Suppressor macrophage treated with lipopolysaccharide for 4 hours (primary cell): ENCODE results near the gene HSPG2.
"Not testable (repeated sequence)": the region's sequence is repeated elsewhere in the genome, so short reads cannot be mapped to it uniquely, and the experiment has no call there.

ENCODE experiments used
- DNase-seq: peaks from one replicate; pipeline ENCODE4 v3.0.0-alpha.2; 2020

Gene HSPG2

DNA sequence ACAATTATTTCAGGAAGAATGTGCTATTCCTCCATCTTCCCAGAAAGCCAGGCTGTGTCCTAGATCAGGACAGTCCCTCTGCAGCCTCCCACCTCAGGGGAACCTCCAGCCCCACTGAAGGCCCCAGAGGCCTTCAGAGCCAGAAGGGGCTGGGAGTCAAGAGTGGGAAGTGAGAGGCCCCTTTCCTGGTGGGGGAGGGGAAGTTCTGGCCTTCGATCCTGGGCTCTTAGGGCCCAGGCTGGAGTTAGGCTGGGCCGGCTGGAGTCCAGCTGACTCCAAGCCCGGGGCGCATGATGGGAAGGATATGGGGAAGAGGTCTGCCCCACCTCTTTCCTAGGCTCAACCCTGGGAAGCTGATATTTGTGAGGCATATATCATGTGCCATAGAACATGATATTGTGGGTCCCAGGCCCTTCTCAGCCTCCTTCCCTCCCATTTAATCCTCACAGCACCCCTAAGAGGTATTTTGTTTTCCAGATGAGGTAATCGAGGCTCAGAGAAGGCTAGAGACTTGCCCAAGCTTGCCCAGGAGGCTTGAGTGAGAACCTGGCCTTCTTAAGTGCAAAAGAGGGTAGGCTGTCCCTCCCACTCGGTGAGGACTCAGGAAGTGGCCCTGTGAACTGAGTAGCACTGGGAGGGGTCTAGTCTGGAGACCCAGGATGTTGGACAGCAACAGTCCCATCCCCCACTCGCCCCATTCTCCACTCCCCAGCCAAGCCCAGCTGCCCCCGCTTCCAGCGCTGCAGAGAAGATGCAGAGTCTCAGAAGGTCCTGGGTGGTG lies 18.6 kb upstream of the HSPG2 start:
- DNase-seq = no peak

DNA sequence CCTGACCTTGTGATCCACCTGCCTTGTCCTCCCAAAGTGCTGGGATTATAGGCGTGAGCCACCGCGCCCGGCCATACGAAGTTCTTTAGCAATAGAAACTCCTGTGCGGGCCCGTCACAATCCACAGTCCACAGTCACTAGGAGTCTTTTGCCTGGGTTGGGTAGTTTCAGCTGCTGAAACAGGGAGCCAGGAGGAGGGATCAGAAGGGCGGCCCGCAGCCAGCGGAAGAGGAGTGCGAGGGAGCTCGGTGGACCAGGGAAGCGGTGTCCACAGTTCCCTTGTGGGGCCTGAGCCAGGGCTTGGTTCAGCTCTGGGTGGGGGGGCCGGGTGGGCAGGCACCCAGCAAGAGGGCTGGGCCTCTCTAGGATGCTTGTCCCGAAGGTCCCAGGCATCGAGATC lies 17.9 kb upstream of the HSPG2 start:
- no peak for DNase-seq

DNA sequence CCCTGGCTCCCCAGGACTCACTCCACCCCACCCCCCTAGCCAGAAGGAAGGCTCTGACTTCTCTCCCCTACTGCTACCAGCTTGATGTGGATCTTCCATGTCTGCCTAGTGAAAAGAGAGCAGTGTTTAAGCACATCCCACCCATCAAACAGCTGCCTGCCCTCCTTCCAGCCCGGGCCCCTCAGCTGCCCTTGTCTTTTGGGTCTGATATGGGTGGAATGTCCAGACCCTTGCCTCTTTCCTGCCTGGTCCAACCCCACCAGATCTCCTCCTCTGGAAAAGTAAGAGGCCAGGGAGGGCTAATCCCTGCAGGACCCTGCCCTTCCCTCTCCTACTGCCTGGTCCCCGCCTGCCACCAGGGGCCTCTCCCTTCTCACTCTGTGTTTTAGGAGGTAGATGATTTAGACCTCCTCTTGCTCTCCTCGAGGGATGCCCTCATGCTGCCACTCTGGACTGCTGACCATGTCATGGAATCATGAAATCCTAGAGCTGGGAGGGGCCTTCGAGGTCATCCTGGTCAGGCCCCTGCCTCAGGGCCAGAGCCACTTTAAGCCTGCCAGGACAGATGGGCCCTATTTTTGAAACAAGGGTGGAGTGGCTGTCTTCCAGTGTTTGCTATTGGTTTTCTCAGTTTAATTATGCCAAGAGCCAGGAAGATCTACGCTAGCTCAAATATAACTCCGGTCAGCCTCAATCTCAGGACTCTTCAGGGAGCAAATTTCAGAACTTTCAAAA lies 15.8 kb upstream of the HSPG2 start:
- DNase-seq = no peak

DNA sequence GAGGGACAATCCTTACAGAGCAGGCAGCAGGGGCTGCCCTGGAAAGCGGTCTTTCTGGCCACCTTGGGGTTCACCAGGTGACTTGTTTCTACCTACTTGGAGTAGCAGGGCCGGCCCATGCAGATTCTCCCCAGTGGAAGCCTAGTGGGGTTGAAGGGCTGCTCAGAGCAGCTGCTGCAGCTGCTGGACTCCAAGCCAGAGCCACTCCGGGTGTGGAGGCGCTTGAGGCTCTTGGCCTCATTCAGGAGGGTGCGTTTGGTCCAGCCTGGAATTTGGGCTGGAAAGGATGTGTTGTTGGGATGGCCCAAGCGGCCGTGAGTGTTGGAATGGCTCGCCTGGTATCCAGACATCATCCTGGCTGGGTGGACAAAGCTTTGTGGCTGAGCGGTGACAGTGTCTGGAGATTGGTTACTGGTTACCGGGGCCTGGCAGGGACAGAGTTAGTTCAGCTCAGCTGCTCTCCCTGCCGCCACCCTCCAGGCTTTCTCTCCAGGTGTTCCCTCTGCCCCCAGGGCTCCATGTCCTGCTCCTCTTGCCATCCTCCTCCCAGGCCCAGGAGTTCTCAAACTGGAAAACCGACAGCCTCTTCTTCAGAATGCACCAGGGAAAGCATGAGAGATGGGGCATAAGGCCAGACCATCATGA lies 14.2 kb upstream of the HSPG2 start:
- DNase-seq = no peak

DNA sequence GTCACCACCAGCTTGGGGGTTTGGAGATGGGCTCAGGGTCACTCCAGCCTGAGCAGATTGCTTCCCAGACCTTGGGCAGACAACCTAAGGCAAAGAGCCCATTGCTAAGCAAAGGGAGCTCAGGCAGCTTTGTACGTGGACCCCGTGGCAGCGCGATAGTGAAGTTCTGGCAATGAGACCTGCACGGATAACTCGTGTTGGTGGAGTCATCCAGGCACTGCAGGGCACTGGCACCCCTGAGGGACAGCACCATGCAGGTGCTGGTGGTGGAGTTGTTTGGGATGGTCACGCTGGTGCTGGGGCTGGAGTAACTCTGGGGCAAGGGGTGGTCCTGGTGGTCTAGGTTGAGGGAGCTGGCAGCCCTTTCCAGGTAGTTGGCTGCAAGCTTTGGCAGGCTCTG lies 13.6 kb upstream of the HSPG2 start:
- DNase-seq = no peak

DNA sequence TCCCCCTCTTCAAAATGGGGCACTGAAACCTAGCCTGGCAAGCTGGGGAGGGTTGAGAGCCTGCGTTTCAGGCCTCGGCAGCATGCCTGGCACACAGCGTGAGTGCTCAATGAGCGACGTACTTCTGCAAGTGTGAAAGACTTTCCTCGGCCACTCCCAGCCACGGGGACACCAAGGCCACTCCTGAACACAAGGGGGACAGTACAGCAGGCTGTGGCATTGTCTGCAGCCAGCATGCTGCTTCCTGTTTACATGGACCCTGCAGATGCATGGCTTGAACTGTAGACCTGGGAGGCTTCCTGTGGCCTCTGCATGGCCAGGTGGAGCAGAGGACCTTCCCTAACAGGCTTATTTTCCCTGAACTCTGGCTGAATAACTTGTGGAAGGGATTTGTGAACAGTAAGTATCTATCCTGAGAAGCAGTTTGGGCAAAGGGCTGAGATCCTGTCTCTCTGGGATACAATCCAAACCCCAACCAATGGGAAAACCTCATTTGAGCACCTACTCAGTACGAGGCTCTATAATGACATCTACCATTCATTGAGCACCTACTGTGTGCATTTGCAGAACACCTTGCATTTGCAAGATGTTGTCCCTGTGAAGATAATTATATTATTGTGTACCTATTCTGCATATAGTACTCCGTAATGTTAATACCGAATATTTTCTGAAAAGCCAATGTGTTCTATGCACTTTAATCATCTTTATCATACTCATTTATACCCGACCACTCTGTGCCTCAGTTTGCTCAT lies 9.9 kb upstream of the HSPG2 start:
- no peak for DNase-seq

DNA sequence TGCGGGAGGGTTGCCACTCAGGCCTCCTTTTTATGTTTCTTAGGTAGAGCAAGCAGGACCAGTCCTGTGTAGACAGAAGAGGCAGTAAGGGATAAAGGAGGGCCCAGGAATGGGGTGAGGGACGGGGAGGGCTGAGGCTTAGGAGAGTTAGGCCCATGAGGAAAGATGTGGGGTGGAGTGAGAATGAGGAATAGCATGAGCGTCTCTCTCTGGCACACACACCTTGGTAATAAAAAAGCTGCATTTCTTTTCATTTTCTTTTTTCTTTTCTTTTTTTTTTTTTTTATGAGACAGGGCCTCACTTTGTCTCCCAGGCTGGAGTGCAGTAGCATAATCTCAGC lies 7.6 kb upstream of the HSPG2 start:
- DNase-seq = no peak

DNA sequence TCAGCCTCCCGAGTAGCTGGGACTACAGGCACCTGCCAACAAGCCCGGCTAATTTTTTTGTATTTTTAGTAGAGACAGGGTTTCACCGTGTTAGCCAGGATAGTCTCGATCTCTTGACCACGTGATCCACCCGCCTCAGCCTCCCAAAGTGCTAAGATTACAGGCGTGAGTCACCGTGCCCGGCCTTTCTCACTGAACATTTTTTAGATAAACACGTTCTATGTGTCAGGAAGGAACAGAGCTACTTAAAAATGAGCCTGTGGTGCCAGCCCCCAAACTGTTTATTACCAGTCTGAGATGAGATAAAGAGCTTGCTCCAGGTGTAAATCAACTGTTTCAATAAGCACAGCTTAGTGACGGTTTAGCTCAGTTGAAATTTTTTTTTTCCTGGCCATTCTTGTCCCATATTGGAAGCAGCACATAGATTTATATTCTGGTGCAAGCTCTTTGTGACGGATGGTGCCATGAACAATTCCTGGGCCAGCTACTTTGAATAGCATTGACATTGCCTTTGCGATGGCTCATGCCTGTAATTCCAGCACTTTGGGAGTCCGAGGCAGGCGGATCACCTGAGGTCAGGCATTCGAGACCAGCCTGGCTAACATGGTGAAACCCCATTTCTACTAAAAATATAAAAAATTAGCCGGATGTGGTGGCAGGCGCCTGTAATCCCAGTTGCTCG lies 6.0 kb upstream of the HSPG2 start:
- DNase-seq = not testable (repeated sequence)

DNA sequence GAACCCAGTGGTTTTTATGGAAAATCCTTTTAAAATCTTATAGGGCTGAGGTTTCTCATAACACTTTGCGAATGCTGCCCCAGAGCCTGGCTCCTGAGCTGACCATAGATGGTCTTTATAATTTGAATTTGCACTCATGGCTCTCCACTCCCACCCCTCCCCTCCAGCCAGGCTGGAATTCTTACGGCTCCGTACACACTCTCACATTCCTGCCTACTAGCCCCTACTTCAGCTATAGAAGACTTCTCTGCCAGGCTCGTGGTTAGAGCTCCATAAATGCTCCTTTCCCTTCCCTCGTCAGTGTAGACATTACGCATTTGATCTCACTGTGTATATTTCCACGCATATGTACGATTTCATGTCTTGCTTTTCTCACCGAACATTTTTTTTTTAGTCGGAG lies 5.4 kb upstream of the HSPG2 start:
- no peak for DNase-seq

DNA sequence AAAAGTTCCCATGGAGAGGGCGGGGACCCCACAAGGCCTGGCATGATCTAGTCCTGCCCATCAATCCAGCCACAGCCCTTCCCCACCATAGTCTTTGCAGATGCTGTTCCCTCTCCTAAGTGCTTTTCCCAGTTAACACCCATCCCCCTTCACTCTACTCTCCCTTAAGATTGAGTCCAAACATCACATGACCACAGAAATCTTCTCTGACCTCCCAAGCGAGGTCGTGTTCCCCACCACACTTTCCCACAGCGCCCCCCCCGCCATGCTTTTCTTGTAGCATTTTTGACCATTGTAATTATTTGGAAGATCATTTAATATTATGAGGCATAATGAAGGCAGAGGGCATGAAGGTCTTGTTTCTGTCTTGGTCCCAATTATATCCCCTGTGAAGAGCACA lies 4.3 kb upstream of the HSPG2 start:
- no peak for DNase-seq

DNA sequence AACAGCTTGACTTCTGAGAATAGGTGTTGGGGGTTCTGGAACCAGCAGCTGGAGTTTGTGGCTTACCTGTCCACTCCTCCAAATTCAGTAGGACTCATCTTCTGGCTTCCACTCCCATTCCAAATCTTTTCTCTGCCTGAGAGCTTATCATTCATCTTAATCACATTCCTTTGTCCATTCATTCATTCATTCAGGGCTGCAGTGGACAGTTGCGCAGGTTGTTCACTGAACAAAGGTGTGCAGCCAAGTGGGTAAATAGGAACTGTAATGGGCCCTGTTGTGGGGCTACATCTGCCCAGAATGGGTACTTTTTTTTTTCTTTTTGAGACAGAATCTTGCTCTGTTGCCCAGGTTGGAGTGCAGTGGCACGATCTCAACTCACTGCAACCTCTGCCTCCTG lies 3.4 kb upstream of the HSPG2 start:
- no peak for DNase-seq

DNA sequence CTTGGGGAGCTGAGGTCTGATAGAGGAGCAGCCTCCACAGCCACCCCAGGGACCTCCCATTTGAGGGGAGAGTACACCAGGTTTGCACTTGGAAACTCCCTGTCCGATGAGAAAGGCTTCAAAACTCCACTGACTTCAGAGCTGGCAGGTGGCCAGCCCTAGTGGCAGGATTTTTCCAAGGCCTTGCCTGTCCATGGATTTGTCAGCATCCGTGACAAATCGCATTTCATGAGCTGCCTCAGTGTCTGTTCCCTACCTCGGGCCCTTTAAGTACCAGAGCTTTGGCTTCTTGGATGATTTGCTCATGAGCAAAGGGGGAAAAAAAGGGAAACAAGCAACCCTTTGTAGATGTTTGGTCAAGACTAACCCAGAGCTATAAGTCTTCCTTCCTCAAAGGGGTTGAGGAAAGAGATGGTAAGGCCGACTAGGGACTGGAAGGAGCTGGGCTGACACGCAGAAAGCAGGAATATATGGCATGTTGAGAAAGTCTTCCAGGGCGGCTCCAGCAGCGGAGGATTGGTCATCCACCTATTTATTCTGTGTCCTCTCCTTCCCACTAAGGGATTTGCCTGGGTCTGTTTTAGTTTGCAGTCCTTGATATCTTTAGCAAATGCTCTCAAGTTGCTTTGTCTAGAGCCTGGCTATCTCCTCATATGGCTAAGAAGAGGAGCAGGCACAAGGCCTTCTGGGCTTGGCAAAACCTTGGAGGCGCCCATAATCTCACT lies 2.7 kb upstream of the HSPG2 start:
- peak; percentile 63 for DNase-seq

DNA sequence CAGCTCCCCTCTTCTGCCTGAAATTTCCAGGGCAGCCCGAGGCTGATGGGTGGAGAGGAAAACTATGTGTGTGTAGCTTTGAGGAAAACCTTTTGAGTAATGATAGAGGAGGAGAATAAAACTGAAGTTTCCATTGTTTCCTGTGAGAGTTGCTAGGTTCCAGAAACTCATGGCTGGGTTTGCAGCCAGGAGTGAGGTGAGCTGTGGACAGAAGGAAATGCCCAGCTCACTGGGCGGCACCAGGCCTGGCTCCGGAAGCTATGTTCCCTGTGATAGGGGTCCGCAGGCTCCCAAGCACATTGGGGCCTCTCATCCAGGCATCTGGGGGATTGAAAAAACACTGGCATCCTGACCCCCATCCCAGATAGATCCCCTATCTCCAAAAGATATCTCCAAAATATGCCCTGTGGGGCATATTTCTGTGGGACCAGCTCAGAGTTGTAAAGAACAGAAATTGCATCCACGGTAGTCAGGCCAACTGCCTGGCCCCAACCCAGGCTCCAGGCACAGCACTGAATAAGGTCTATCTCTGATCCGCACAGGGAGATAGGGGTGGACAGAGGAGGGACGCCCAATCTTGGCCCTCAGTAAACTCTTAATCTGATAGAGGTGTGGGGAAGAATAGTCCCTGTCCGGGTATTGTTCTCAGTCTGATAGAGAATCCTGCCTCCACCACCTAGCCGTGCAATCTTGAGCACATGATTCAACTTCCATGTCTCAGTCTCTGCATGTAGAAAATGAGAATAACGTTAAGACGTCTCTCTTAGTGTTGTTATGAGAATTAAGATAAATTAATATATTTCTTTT lies 1.8 kb upstream of the HSPG2 start:
- DNase-seq = no peak

DNA sequence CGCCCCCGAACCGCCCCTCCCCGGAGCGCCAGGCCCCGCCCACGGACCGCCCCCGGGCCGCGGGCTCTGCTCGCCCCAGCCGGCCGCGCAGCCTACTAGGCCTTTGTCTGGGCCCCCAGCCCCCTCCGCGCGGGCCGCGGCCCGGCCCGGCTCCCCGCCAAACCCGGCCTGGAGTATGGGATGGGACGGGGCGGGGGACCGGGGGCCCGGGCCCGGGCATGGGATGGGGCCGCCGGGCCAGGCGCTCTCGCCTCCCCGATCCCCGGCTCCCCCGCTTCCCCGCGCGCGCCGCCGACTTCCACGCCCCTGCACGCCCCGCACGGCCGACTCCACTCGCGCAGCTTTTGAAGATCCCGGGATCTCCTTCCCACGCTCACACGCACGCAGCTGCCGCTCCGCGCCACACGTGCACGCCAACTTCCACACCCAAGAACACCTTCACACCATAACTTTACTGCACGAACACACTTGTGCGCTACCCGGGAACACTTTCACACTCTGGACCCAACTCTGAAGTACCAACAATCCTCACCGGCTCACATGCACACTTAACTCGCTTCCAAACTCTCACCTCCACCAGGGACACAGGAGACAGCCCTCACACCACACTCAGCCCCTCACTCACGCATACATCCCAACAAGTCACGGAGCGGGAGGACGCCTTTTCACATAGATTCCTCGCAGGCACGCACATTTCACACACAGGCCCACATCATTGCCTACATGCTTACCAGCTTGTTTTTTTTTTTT lies 437 bp upstream of the HSPG2 start:
- peak; percentile 79 for DNase-seq

DNA sequence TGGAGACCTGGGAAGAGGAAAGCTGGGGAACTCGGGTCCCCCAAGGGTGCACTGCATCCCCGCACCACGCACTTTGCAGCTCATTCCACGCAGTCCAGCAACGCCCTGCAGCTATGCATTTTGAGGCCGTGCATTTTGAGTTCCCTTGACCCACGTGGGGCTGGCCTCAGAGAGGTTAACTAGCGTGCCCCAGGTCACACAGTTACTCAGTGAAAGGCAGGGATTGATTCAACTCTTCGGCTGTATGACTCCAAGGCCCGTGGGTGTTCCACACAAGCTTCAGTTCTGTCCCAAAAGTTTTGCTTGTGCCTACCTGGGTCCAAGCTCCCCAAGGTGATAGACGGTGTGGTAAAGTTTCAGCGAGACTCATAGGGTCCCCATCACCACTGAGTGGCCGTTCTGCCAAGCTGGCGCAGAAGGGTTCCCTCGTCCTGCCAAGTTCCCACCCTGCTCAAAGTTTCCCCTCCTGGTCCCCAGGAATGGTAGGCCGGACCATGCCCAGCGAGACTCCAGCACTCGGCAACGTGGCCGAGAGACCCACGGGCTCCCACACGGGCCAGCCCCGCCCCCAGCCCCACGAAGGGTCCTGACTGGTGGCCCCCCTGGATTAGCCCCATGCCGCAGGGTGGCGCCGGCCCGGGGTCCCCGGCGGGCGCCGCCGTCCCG lies 611 bp downstream of the HSPG2 start:
- DNase-seq = peak; percentile 8

DNA sequence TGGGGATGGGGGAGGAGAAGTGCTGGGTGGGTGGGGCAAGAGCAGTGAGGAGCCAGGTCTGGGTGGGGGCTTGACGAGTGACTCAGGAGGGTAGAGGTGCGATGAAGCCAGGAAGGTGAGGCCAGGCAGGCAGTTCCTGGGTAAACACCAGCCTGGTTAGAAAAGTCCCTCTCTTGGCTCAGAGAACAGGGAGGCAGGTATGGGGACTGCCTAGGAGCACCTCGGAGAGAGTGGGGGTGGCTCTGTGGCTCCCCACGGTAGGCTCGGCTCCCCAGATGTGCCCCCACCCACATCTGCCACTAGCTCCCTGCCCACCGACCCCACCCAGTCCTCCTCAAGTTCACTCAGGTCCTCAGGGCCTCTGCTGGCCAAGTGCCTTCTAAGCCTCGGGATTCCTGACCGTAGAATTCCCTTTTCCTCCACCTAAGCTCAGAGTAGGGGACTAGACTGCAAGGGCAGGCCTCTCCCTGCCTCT lies 1.2 kb downstream of the HSPG2 start:
- DNase-seq = no peak

DNA sequence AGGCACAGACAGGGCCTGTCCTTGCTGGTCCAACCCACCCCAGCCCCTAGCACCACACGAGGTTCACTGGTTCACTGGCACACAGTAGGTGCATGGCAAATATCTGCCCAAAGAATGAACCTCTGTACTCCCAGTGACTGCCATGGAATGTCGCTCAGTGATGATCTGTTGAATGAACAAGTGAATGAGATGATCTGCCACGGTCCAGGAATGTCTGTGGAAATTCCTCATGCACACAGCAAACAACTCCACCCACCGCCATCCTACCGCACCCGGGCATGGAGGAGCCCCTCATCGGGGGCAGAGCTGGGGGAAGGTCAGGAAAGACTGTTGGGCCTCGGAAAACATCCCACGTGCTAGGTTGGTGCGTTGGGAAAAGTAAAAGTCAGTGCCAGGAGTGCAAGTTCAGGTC lies 1.7 kb downstream of the HSPG2 start:
- DNase-seq = no peak

DNA sequence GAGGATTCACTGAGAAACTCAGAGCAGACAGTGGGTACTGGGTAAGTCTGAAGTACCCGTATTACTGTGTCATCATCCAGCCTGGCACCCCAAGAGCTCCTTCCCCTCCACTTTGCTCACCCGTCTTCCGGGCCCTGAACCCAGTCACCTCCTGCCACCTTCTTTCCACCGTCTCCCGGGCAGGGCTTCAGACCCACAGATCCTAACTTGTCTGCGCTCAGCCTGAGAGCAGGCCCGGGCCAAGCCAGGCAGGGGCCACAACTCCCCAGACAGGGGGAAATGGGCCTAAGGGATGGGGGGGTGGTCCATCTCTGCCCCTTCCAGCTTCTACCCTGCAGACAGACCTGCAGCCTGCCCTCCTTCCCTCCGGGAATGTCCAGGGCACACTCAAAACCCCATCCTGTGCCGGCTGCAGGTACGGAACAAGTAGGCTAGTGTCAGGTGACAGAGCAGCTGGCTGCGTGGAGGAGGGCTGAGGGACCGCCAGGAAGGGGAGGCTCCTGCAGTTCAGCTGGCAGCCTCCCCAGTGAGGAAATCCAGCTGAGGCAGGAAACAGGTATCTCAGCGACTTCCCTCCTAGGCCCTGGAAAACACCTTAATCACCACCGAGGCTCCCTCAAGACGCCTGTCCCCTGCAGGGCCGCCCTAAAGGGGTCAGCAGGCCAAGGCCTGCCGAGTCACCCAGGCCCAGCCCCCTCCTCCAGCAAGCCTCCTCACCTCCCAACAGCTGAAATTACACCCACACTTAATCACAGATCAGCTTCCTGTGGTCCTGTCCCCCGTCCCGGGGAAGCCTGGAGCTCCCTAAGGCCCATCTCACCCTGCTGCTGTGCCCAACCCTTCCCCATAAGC lies 3.5 kb downstream of the HSPG2 start:
- DNase-seq = no peak

DNA sequence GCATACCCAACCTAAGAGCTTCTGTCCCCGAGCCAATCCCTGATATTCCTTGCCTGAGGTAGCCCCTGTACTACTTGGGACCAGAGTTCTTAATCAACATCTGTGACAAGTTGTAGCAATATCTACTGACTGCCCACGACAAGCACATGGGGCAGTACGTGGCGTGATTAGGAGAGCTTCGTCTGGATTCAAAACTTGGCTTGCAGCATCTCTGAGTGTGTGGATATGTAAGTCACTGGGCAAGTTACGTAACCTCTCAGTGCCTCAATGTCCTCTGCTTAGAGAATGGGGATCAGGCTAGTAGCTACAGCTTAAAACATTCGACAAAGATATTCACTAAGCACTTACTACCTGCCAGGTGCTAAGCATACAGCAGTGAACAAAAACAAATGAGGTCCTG lies 5.0 kb downstream of the HSPG2 start:
- DNase-seq = peak; percentile 40
